ENCODE results near the gene STUB1.
"Not testable (repeated sequence)": the region's sequence is repeated elsewhere in the genome, so short reads cannot be mapped to it uniquely, and the experiment has no call there.

Gene STUB1

GRCh38 chr16:678209-678857 is 1.9 kb upstream of the STUB1 start:
- DNase-seq = no peak

DNA sequence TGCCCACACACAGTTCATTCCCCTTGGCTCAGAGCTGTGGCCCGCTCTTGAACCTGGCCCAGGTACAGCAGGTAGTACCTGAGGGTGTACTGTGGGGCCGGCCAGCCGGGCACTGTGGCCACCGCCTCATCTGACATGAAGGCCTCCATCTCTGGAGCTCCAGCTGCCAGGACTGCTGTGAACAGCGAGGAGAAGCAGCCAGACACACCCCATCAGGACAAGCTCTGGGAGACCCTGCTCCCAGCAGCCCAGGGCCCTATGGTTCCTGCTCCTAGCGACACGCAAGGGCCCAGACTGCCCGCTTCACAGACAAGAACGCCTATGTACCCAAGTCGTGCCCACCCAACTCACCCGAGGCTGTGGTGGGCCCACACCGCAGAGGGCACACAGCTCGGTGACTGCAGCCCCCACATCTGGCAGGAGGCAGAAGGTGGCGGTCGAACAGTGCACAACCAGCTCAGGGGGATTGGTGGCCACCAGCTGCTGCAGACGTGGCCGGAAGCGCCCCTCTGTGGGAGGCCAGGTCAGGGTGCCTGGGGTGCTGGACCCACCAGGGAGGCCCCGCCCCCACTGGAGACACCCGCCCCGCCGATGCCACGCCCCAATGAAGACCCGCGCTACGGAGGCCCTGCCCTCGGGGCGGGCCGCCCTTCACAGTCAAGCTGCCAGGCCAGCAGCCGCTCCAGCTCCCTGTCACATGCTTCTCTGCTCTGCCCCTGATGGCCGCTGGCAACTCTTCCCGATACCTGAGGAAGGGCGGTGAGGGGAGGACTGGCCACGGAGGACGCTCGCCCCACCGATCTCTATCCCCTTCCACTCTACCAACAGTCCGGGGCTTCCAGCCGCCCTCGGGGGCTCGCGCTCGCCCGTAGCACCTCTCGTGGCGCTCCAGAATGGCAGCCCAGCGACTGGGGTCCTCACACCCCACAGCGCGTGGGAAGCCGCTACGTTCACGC is 1.1 kb upstream of the STUB1 start:
- DNase-seq = peak; percentile 85

- no peak for DNase-seq
These were observed 375 bp downstream of the STUB1 start for GRCh38 chr16:680625-680945.

DNA sequence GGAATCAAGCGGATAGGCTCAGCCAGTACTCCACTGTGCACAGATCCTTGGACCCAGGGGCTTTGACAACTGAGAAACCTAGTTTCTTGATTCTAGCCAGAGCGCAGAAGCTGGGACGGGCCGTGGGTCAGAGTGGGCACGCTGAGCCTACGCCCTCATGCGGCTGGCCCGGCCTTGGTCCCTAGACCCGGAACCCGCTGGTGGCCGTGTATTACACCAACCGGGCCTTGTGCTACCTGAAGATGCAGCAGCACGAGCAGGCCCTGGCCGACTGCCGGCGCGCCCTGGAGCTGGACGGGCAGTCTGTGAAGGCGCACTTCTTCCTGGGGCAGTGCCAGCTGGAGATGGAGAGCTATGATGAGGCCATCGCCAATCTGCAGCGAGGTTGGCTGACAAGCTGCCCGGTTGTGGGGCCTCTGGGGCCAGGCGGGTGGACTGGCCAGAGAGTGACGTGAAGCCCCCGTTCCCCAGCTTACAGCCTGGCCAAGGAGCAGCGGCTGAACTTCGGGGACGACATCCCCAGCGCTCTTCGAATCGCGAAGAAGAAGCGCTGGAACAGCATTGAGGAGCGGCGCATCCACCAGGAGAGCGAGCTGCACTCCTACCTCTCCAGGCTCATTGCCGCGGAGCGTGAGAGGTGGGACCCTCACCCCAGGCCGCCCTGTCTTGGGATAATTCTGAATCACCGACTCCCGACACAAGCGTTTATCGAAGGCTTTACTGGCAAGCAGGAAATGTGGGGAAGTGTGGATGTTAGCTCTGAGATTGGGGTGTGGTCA is 946 bp downstream of the STUB1 start:
- DNase-seq = no peak

DNA sequence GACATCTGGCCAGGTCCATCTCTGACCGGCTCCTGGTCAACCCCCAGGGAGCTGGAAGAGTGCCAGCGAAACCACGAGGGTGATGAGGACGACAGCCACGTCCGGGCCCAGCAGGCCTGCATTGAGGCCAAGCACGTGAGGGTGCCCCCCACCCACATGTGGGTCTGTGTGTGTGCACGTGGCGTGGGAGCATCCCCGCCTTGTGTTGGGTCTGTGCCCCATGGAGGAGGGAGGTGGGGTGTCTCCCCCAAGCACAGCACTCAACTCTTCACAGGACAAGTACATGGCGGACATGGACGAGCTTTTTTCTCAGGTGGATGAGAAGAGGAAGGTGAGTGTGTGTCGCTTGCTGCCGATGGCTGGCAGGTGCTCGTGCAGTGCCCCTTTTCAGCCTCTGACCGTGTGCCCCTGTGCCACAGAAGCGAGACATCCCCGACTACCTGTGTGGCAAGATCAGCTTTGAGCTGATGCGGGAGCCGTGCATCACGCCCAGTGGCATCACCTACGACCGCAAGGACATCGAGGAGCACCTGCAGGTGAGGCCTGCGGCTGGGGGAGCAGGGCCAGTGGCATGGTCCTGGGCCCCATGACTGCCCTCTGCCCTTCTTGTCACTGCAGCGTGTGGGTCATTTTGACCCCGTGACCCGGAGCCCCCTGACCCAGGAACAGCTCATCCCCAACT is 1.7 kb downstream of the STUB1 start:
- no peak for DNase-seq

- no peak for DNase-seq
These were observed 2.5 kb downstream of the STUB1 start for GRCh38 chr16:682493-683395.

- DNase-seq = no peak
These were observed 3.3 kb downstream of the STUB1 start for GRCh38 chr16:683396-684070.

DNA sequence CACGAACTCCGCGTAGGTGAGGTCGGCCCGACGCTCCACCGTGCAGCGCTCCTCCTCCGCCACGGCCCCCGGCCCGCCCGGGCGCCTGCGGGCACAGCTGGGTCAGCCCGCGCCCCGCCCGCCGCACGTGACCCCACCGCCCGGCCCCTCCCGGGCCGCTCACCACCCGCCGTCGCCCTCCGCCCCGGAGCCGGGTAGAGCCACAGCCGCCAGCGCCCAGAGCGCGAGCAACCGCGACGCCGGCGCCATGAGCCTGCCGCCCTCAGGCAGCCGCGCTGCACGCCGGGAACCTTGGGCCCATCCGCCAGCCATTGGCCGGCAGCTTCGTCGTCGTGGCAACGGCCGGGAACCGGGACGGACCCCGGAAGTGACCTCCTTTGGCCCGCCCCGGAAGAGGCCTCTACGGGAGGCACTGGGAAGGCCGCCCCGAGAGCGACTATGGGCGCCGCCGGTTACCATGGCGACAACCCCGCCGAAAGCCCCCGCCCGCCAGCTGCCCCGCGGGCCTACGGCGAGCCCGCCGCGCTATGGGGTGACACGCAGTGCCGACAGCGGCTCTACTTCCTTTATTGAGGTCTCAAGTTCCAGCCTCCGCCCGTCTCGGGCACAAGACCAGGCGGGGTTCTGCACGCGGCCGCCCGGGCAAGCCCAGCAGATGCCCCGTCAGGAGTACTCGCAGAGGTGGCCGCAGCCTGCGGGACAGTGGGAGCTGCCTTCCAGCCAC is 4.0 kb downstream of the STUB1 start, which contains the start of gene JMJD8:
Gene JMJD8 (minus strand): TSS at position 264 of the 724 bp plus-strand sequence. CDS start 15 bp downstream, at position 249.
- DNase-seq = peak; percentile 88

DNA sequence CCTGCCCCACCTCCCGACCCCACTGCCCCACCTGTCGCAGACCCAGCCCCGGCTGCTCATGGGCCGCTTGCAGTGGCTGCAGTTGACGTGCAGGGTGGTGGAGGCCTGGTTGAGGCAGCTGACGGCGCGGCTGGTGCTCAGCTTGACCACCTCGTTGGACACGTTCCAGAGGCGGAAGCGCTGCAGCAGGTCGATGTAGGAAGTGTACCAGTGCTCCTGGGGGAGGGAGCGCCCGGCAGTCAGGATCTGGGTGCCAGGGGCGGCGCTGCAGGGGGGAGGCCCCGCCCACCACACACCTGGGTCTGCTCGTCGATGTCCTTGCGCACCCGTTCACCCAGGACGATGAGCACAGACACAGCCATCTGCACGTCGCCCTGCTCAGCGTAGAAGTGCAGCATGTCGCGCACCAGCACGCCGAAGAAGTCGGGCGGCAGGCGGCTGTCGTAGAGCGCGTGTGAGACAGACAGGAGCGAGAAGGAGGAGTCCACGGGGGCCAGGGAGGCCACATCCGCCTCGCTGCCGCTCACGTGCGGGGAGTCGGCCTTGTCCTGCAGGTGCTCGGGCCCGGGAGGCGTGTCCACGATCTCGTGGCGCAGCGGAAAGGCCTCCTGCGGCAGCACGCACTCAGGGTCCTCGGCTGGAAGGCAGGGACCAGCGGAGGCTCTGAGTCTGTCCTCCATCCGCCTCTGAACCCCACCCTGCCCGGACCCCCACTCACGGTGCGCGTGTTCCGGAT is 4.9 kb downstream of the STUB1 start:
- DNase-seq = no peak

GRCh38 chr16:685967-686366 is 5.8 kb downstream of the STUB1 start:
- DNase-seq = no peak

GRCh38 chr16:686459-687260 is 6.5 kb downstream of the STUB1 start:
- DNase-seq = no peak

GRCh38 chr16:687499-687898 is 7.3 kb downstream of the STUB1 start:
- DNase-seq = no peak

- no peak for DNase-seq
These were observed 9.1 kb downstream of the STUB1 start for GRCh38 chr16:689175-689897.

DNA sequence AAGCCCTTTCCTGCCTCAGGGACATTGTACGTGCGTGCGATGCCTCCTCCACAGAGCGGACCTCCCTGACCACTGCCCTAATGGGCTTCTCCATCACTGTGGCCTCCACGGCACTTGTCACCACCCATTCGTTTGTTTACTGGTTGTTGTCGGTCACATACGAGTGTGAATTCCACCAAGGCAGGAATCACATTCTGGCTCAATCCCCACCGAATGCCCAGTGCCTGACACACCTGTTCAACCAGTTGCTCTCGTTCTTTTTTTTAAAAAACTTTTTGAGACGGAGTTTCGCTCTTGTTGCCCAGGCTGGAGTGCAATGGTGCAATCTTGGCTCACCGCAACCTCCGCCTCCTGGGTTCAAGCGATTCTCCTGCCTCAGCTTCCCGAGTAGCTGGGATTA is 11.0 kb downstream of the STUB1 start:
- not testable (repeated sequence) for DNase-seq

DNA sequence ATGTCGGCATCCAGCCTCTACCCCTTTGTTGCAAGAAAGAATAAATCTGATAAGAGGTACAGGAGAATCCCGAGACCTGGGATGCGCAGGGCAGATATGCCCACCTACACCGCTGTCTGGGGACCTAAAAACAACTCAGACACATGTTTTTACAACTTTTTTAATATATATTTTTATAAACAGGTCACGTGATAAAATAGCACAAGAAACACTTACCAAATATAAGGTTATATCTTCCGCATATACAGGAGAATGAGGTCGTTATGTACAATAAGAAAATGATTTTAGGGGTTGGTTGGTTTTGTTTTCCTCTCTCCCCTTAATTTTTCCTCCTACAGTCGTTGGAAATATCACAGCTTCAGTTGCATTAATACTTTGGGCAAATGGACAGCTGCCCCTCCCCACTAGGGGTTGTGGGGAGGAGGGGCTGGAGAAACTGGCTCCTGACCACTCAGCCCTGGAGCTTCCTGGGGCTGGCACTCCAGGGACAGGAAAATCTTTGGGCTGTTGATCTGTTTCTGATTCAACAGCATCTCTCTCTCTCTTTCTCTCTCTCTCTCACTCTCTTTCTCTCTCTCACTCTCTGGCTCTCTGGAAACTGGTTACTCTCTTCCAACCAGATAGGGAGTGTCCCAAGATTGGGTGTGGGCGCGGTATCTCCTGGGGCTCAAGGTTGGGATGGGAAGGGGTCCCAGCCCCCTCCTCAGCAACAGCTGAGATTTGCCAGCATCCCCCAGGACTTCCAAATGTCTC is 12.3 kb downstream of the STUB1 start:
- DNase-seq = no peak

DNA sequence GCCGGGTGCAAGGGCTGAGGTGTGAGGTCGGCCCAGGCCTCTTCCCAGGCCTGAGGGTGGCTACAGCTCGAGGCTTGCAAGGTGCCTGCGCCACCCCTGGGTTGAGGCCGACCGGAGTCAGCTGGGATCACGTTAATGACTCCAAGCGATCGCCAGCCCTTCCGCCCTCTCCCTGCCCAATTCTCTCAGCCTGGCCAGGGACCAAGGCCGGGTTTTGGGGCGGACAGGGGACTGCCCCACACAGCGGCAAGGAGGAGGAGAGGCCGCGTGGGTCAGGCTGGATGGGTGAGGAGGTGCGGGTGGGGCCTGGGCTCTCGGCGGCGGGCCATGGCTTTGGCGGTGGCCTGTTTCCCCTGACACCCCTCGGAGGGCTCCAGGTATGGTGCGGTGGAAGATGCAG is 13.2 kb downstream of the STUB1 start:
- DNase-seq = no peak

DNA sequence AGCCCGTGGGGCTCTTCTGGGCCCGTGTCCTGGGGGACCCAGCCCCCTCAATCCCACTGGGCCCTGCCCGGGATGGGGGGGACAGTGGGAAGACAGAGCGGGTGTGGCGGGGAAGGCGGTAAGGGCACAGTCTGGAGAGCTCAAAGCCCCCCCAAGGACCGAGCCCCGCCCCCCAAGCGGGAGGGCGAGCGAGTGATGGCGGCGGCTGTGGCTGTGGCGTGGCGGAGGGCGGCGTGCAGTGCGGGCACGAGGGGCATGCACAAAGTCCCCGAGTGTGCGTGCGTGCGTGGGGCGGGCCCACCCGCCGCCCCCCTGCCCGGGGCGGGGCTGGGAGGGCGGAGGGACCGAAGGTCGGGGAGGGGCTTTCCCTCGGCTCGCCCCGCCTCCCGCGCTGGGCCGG is 13.6 kb downstream of the STUB1 start:
- no peak for DNase-seq

All from right kidney (tissue), 1 donor.